ENCODE results near the gene LRFN4.

The LRFN4 gene

DNA sequence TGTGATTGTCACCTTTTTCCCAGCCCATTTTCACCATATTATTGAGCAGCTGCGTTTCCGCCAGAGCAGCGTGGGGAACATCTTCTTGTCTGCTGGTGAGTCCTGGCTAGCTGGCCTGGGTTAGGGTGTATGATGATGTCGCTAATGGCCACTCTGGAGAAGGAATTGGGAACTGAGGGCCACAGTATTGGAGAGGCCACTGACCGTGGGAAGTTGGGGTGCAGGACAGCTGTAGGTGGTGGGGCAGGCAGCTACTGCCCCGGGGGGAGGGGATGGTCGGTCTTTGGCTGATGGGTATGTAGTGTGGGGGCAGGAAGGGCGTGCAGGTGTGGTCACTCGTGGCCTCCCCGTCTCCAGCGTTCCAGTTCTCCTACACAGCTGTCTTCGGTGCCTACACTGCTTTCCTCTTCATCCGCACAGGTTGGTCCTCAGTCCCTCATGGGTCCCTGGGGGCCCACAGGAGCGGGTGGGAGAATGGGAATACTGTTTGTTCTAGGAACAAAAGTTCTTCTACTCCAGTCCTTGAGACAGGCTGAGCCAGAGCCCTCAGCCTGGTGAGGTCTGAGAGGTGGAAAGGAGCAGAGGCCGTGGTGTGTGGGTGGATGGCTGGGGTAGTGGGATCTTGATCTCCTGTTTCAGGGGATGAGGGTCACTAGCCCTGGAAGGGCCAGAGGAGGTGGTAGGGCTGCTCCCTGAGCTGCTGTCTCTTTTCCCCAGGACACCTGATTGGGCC is 11.6 kb upstream of the LRFN4 start:
- no peak for DNase-seq (ENCODE audit: low read depth in 2 of 3, low spot score in 2 of 3)

DNA sequence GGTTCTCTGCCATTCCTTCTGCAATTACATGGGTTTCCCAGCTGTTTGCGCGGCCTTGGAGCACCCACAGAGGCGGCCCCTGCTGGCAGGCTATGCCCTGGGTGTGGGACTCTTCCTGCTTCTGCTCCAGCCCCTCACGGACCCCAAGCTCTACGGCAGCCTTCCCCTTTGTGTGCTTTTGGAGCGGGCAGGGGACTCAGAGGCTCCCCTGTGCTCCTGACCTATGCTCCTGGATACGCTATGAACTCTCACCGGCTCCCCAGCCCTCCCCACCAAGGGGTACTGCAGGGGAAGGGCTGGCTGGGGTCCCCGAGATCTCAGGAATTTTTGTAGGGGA is 11.0 kb upstream of the LRFN4 start:
- no peak for DNase-seq (ENCODE audit: low read depth in 2 of 3, low spot score in 2 of 3)

DNA sequence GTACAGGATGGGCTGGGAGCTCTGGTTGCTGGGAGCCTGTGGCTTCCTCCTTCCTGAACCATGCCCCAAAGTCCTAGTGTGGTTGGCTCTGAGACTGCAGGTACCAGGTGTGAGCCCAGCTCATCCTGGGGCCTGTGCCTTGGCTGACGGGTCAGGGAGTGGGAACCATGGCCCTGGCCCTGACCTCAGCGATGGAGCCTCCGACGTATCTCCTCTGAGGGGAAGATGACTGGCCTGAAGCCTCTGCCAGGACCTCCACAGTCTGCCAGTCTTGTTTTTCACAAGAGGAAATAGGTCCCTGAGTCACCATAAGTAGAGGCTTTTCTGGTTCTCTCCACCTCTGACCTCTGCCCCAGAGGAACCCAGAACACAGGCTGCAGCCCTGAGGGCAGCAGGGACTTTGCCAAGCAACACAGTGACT is 10.2 kb upstream of the LRFN4 start:
- no peak for DNase-seq (ENCODE audit: low read depth in 2 of 3, low spot score in 2 of 3)

DNA sequence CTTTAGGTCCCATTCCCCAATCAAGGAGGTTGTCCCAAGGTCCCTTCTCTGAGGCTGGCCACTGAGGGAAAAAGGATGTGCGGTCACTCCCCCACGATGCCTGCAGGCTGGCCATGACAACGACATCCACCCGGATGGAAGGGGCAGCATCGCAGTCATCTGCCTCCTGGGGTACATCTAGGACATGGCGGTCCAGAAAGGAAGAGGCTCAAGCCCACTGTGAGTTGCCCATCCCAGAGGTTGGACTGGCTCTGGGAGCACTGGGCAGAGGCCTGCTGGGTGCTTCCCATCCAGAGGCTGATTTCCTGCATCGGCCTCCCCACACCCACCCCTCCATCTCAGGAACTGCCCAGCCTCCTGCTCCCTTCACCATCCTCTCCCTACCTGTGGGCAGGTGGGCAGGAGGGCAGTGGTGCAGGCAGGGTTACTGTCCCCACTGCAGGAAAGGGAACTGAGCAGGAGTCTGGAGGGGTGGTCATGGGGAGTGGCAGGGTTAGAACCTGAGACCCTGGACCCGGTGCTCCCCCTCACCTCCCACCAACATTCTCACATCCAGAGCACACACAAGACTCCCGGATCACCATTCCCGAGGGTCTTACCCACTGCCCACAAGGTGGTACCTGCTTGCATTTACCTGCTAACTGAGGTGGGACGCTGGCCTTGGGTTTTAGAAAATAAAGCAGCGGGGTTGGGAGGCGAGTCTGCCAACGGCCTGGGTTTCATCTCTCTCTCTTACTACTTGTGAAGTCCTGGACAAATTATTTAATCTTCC is 9.2 kb upstream of the LRFN4 start:
- no peak for DNase-seq (ENCODE audit: low read depth in 2 of 3, low spot score in 2 of 3)

DNA sequence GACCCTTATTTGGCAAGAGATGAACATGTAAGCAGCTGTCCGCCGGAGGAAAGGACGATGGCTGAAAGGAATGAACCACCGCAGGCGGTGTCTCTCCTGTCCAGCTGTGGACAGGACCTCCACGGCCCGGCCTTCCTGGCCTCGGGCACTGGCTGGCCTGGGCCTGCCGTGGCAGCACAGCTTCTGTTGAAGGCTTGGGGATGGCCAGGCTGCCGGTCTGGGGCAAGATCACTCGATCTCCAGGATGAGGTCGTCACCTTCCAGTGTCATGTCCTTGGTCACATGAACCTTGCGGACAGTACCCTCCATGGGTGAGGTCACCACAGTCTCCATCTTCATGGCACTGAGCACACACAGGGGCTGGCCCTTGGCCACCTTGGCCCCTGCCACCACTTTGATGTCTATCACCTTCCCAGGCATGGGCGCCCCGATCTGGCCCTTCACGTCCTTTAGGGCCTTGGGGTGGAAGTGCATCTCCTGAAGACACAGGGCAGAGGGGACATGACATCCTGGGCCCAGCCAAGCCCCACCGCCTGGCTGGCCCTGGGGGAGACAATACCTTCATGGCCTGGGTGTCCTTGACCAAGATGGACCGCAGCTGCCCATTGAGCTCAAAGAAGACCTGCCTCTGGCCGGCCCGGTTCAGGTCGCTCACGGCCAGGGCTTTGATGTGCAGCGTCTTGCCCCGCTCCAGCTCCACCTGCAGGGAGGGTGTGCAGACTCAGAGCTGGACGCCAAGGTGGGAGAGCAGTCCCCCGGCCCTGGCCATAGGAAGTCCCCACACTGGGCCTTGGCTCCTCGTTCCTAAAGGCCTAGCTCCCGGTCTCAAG is 8.0 kb upstream of the LRFN4 start:
- DNase-seq (ENCODE audit: low read depth in 2 of 3, low spot score in 2 of 3): no peak

DNA sequence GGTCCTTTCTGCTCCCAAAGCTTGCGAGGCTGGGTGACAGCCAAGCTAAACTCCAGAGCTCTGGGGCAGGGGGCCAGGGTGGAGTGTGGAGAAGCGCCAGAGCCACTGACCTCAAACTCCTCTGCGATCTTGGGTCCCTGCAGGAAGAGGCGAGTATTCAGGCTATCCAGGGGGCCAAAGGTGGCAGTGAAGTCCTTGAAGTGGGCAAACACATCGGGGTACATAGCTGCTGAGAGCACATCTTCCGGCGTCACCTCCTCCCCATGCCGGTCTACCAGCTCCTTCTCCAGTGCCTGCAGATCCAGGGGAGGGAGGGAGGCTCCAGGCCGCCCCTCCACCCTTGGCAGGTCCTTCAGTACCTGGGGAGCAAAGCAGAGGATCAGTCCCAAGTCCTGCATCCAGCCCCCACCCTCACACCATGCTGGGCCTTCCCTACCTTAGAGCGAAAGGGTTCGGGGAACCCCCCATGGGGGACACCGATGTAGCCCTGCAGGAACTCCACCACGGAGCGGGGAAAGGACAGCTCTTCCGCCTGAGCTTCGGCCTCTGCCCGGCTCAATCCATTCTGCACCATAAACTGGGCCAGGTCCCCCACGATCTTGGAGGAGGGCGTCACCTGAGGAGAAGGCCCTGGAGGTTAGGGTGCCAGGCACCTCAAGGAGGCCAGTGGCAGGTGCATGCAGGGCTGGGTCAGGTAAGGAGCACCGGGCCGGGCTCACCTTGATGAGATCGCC is 7.2 kb upstream of the LRFN4 start:
- no peak for DNase-seq (ENCODE audit: low read depth in 2 of 3, low spot score in 2 of 3)

DNA sequence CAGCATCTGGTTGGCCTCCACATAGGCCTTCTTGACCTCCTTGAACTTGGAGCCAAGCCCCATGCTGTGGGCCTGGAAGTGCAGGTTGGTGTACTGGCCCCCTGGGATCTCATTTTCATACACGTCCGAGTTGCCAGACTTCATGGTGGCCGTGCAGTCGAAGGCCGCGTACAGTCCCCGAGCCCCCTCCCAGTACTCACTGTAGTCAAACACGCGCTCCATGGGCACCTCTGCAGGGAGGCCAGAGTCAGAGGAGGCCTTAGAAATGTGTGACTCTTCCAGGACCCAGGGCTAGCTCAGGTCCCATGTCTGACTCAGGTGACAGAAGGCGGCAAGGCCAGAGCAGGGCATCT is 6.7 kb upstream of the LRFN4 start:
- DNase-seq (ENCODE audit: low read depth in 2 of 3, low spot score in 2 of 3): no peak

DNA sequence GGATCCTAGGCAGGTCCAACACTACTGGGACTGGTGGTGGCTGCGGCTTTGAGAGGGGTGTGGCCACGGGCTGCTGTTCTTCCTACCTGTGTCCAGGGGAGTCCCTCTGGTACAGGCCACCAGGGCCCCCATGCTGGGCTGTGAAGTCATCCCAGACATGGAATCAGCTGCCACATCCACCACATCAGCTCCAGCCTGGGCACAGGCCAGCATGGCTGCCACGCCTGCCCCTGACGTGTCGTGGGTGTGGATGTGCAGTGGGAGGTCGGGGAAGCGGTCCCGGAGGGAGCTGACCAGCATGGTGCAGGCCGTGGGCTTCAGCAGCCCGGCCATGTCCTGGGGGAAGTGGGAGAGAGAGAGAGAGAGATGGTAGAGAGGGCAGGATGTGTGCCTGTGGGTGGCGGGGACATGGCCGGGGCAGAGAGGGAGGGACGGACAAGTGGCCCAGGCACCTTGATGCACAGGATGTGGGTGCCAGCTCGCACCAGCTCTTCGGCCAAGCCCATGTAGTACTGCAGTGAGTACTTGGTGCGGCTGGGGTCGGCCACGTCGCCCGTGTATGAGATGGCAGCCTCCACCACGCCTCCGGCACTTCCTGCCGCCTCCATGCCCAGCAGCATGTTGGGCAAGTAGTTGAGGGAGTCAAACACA is 6.2 kb upstream of the LRFN4 start:
- DNase-seq (ENCODE audit: low read depth in 2 of 3, low spot score in 2 of 3): no peak

DNA sequence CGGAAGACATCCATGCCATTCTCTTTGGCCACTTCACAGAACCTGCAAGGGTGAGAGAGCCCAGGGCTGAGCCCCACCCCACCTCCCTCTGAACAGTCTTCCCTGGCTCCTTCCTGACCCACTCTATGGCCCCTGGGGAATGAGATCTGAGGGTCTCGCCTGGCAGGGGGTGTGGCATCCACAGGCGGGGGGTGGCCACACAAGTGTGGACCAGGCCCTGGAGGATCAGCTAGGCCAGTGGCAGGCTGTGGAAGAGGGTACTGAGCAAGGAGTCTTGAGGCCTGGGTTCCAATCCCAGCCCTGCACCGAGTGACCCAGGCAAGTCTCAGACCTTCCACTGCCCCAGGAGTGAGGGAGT is 5.6 kb upstream of the LRFN4 start:
- no peak for DNase-seq (ENCODE audit: low read depth in 2 of 3, low spot score in 2 of 3)

DNA sequence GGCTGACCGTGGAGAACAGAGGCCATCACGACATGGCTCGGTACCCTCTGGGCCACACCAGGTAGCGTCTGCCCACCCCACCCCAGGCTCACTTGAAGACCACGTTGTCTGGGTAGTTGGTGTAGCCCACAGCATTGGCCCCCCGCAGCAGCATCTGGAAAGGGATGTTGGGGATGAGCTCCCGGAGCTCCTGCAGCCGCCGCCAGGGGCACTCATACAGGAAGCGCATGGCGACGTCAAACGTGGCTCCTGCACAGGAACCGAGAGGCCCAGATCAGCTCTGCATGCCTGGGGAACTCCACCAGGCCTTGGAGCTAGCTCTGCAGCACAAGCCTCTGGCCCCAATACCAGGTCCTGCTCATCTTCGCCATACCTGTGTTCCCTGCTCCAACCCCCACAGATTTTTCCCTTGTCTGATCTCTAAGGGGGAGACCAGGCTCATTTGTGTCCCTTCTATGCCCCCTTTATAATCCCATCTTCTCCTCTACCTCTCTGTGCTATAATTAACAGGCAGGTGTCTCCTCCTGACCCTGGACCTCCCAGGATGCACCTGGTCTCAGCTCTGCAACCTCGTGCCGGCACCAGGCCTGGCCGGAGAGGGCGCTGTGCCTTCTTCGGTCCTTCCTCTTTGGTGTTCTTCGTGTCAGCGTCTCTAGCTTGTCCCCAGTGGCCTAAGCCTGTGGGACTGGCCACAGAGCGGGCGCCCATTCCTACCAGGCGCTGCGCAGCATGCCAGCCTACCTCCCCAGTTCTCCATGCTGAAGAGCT is 5.0 kb upstream of the LRFN4 start:
- no peak for DNase-seq (ENCODE audit: low read depth in 2 of 3, low spot score in 2 of 3)

DNA sequence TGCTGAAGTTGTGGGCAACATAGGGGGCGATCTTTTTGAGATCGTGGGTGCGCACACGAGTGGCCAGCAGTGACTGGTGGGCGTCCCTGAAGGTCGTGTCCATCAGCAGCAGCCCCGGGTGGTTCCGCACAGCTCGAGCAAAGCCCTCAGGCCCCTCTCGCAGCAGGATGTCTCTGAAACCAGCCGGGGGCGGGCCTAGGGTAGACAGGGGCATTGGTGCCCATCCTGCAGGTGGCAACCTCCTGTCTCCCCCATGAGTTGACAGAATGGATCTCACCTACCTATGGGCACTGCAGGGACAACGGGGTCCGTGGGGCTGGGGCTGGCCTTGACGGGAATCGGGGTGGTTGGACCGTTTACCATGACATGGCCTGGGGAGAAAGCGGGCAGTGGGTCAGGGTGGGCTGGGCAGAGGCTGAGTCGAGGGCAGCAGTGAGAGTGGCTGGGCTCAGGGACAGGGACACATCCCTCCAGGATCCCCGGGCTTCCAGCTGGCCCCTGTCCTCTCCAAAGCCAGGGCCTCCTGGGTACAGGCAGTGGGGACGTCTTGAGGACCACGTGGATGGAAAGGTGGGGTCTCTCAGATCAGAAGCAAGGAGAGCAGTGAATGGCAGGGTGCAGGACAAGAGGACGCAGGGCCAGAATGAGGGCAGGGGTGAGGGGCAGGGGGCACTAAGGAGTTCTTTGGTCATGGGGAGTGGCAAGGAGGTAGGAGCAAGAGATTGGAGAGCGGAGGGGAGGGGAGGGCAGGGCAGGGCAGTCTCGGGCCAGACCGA is 4.2 kb upstream of the LRFN4 start:
- DNase-seq (ENCODE audit: low read depth in 2 of 3, low spot score in 2 of 3): no peak

DNA sequence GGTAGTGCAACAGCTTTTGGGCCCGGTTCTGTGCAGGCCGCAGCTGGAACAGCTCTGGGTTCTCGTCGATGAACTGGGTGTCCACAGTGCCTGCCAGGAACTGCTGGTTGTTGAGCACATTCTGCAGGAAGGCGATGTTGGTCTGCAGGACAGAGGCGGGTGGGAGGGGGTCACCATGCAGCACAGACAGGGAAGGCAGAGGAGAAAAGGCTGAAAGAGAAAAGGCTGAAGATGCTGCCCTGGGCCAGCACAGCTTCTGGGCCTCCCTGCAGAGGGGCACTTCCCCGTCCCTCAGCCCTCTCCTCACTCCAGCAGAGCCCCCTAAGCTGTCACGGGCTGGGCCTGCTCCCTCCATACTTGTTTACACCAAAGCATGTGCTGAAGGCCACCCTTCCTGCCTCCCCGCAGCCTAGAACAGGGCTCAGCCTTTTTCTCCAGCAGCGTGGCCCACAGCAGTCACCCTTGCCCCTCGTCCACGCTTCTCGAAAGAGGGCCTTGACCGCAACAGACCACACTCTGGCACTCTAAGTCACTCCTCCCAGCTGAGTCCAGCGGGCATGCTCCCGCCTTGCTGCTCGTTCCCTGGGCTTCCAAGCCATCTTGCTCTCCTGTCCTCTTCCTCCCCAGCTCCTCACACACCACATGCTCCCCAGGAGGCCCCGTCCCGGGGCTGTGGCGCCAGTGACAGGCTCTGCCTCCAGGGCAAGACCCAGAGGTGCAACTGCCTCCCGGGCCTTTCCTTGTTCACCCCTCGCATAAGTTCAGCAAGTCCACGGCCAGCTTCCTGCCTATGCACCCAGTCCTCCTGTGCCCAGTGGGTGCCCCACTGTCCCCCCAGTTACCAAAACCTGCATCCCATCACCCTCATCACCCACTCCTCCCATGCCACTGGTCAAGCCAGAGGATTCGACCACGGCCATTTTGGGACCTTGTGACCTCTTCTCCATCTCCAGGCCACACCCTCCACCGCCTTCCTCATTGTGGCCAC is 3.3 kb upstream of the LRFN4 start:
- DNase-seq (ENCODE audit: low read depth in 2 of 3, low spot score in 2 of 3): no peak

DNA sequence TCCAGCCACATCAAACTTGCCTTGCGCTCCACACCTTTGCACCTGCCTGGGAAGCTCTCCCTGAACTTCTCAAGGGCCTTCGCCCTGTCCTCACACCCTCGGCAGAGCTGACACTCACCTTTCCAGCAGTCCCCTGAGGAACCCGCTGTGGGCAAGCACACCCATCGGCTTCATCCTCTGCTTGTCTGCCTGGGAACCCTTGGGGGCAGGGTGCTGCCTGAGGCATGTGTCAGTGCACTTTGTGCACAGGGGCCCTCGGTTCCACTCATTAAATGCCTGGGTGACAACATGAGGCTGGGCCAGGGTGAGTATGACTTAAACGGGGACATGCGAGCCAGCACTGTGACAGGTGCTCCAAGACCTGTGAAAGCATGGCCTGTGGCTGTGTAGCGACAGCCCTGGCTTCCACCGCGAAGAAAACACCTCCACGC is 2.6 kb upstream of the LRFN4 start:
- DNase-seq (ENCODE audit: low read depth in 2 of 3, low spot score in 2 of 3): no peak

DNA sequence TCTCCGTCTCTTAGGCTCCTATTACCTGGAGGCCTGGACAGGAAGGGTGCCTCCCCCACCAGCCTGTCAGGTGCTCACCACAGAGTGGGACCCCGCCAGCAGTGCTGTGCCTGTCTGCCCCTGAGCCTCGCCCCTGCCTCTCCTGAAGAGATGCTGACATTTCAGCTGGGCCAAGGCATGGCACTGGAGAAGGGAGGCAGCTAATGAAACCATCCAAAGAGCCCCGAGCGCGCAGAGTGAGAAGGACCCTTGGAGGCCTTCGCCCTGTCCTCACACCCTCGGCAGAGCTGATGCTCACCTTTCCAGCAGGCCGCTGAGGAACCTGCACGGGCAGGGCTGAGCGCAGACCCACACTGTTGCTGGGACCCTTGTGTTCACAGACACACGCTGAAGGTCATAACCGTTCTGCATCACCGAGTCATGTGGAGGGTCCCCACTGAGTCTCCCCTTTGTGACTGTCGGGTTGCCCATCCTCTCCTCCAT is 2.1 kb upstream of the LRFN4 start:
- no peak for DNase-seq (ENCODE audit: low read depth in 2 of 3, low spot score in 2 of 3)

DNA sequence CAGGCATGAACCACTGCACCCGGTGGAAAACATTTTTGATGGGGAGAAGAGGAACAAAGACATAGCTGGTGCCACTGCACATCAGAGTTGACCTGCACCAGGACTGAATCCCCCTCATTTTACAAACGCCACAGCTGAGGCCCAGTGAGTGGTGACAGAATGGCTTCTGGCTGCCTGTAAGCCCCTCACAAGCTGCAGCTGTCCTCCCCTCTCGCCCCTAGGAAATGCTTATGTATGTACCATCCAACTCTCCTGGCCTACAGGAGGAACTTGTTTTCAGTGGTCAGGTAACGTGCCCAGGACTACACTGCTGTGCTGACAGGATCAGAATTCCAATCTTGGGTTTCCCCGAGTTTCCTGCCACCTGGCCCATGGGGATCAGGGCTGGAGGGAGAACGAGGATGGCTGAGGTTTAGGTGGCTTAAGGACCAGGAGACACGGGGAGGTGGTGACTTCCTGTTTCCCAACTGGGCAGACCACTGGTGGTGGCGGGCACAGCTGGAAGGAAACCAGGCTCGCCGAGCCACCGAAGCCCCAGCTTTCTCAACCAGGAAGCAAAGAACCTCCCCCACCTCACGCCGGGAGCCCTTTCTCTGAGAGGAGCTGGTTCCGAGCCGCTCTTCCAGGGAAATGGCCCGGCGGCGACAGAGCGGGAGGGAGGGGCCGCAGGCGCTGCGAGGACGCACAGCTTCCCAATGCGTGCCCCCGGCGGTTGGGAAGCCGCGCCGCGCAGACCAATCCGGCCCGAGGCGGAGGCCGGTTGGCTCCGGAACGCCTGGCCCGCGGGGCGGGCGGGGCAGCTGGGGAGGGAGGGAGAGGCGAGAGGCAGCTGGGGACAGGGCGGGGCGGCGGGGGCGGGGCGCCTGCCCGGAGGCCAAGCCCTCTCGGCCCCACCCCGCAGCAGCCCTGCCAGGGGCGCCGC is 1.0 kb upstream of the LRFN4 start:
- peak in 2 of 3 experiments; percentile 63 to 81 for DNase-seq (ENCODE audit: low read depth in 2 of 3, low spot score in 2 of 3)

DNA sequence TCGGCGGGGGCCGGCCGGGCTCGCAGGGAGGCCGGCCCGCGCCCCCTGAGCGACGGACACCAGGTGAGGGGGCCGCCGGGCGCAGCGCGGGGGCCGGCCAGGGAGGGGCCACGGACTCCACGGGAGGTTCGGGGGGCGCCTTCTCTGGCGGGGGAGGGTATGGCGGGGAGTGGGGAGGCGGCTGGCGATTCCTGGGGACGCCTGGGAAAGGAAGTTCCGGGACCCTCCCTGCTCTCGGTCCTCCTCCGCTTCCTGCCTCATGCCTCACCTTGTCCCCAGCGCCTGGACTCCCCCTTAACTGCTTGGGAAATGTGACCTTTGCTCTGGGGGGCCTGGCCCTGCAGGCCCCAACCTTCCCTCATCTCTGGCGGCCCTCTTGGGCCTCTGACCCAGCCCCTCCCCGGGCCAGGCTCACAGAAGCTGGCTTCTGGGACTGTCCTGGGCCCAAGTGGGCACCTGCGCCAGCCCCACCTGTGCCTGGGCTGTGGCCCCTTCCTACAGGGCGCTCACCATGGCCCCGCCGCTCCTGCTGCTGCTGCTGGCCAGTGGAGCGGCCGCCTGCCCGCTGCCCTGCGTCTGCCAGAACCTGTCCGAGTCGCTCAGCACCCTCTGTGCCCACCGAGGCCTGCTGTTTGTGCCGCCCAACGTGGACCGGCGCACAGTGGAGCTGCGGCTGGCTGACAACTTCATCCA is 516 bp downstream of the LRFN4 start:
- no peak for DNase-seq (ENCODE audit: low read depth in 2 of 3, low spot score in 2 of 3)

DNA sequence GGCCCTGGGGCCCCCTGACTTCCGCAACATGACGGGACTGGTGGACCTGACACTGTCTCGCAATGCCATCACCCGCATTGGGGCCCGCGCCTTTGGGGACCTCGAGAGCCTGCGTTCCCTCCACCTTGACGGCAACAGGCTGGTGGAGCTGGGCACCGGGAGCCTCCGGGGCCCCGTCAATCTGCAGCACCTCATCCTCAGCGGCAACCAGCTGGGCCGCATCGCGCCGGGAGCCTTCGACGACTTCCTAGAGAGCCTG is 992 bp downstream of the LRFN4 start:
- DNase-seq (ENCODE audit: low read depth in 2 of 3, low spot score in 2 of 3): no peak

Measured in activated CD8-positive, alpha-beta memory T cell treated with anti-CD3 and anti-CD28 coated beads for 48 hours (primary cell).